Ishikawa (cell line): Measurements from ENCODE around the gene SLC7A11.

Experiments
- CEBPB ChIP-seq: IDR thresholded peaks from 2 replicates; pipeline ENCODE4 v1.6.1; 2012
- CREB1 ChIP-seq: IDR thresholded peaks from 2 replicates; pipeline ENCODE4 v1.6.1; 2012; ENCODE audit warnings: low read depth
- EGR1 ChIP-seq: IDR thresholded peaks from 2 replicates; pipeline ENCODE4 v1.6.1; 2012
- EP300 ChIP-seq: IDR thresholded peaks from 2 replicates; pipeline ENCODE4 v1.6.1; 2012; ENCODE audit warnings: borderline replicate concordance
- FOXM1 ChIP-seq: IDR thresholded peaks from 2 replicates; pipeline ENCODE4 v1.6.1; 2012; ENCODE audit warnings: low read depth, borderline replicate concordance
- NFIC ChIP-seq: IDR thresholded peaks from 2 replicates; pipeline ENCODE4 v1.6.1; 2012
- RAD21 ChIP-seq: IDR thresholded peaks from 2 replicates; pipeline ENCODE4 v1.6.1; 2012; ENCODE audit warnings: low read depth
- TAF1 ChIP-seq: IDR thresholded peaks from 2 replicates; pipeline ENCODE4 v1.6.1; 2012; ENCODE audit warnings: low read depth, mild to moderate bottlenecking
- TCF12 ChIP-seq: IDR thresholded peaks from 2 replicates; pipeline ENCODE4 v1.6.1; 2012; ENCODE audit warnings: low read depth
- TEAD4 ChIP-seq: IDR thresholded peaks from 2 replicates; pipeline ENCODE4 v1.6.1; 2012
- YY1 ChIP-seq: IDR thresholded peaks from 2 replicates; pipeline ENCODE4 v1.6.1; 2012; ENCODE audit warnings: low read depth
- ZBTB7A ChIP-seq: IDR thresholded peaks from 2 replicates; pipeline ENCODE4 v1.6.1; 2012; ENCODE audit warnings: low read depth
- TF ChIP-seq, protein P1 (sequence below): IDR thresholded peaks from 2 replicates; pipeline ENCODE4 v1.6.1; 2012; ENCODE audit warnings: low read depth, mild to moderate bottlenecking
- TF ChIP-seq, protein P2 (sequence below): IDR thresholded peaks from 2 replicates; pipeline ENCODE4 v1.6.1; 2012
- TF ChIP-seq, protein P3 (sequence below): IDR thresholded peaks from 2 replicates; pipeline ENCODE4 v1.6.1; 2012

SLC7A11 gene

DNA sequence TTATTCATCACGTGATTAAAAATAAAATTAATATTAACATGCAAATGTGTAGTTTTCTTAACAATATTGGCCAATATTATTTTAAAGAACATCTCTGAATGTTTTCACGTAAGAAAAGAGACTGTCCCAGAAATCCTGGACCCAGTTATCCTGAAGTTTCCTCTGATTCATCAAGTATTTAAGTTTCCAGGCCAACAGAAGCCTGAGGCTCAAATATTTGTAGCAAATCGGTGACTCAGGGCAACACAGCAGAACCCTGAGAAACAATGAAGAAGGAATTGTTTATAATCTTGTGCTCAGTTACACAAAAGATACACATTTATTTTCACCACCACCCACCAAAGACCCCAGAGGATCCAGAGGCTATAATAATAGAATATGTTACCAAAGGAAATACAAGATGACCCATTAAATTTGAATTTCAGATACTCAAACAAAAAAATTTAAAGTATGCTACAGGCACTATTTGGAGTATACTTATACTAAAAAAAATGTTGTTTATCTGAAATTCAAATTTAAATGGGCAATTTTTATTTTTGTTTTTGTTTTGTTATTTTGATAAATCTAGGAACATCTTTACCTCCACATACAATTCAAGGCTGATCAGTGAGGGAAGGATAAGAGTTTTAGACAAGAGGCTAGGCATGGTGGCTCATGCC lies 33.9 kb upstream of the SLC7A11 start:
- no peak for TF ChIP-seq EP300

DNA sequence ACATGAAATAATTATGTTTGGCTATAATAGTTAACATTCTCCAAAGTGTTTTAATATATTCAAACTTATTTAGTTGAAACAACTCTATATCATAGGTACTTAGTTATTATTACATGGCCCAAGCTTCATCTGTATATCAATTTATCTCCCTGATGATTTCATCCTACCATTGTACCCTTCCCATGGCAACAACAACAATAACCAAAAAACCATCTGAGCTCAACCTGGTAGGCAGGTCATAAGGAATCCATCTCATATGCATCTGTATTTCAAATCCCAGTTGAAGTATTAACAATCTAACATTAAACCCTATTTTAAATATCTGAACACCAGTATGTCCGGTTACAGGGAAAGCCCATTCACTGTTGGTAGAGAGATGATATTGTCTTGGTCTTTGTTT lies 33.1 kb upstream of the SLC7A11 start:
- TF ChIP-seq ZBTB7A (no peak), NFIC (no peak), YY1 (no peak), CEBPB (no peak), EP300 (no peak), TAF1 (no peak), EGR1 (no peak), FOXM1 (no peak), RAD21 (no peak)
- TF ChIP-seq, protein P1, sequence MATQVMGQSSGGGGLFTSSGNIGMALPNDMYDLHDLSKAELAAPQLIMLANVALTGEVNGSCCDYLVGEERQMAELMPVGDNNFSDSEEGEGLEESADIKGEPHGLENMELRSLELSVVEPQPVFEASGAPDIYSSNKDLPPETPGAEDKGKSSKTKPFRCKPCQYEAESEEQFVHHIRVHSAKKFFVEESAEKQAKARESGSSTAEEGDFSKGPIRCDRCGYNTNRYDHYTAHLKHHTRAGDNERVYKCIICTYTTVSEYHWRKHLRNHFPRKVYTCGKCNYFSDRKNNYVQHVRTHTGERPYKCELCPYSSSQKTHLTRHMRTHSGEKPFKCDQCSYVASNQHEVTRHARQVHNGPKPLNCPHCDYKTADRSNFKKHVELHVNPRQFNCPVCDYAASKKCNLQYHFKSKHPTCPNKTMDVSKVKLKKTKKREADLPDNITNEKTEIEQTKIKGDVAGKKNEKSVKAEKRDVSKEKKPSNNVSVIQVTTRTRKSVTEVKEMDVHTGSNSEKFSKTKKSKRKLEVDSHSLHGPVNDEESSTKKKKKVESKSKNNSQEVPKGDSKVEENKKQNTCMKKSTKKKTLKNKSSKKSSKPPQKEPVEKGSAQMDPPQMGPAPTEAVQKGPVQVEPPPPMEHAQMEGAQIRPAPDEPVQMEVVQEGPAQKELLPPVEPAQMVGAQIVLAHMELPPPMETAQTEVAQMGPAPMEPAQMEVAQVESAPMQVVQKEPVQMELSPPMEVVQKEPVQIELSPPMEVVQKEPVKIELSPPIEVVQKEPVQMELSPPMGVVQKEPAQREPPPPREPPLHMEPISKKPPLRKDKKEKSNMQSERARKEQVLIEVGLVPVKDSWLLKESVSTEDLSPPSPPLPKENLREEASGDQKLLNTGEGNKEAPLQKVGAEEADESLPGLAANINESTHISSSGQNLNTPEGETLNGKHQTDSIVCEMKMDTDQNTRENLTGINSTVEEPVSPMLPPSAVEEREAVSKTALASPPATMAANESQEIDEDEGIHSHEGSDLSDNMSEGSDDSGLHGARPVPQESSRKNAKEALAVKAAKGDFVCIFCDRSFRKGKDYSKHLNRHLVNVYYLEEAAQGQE, result no peak
- TF ChIP-seq, protein P2, sequence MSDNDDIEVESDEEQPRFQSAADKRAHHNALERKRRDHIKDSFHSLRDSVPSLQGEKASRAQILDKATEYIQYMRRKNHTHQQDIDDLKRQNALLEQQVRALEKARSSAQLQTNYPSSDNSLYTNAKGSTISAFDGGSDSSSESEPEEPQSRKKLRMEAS, result no peak
- TF ChIP-seq, protein P3, sequence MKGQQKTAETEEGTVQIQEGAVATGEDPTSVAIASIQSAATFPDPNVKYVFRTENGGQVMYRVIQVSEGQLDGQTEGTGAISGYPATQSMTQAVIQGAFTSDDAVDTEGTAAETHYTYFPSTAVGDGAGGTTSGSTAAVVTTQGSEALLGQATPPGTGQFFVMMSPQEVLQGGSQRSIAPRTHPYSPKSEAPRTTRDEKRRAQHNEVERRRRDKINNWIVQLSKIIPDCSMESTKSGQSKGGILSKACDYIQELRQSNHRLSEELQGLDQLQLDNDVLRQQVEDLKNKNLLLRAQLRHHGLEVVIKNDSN, result no peak

DNA sequence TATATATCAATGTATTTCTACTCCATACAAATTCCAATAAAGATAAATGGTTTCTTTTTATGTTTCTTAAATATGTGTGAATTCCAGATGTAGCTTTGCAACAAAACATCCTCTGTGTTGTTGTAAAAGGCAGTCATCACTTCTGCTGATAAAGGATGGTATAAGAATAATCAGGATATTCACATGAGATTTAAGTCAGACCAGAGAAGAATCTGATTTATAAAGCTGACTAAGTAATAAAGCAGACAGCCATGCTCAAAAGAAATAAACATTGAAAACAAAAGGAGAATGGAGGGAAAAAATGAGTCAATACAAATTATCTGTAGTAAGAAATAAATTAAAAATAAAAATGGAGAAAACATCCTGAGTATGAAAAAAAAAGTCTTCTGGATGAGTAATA lies 27.0 kb upstream of the SLC7A11 start:
- TF ChIP-seq, protein P1, result no peak
- TF ChIP-seq NFIC (no peak), TEAD4 (no peak), TCF12 (no peak), RAD21 (no peak), CEBPB (no peak), EP300 (no peak), CREB1 (no peak), TAF1 (no peak), ZBTB7A (no peak), EGR1 (no peak), FOXM1 (no peak), YY1 (no peak)
- TF ChIP-seq, protein P2, result no peak
- TF ChIP-seq, protein P3, result no peak

DNA sequence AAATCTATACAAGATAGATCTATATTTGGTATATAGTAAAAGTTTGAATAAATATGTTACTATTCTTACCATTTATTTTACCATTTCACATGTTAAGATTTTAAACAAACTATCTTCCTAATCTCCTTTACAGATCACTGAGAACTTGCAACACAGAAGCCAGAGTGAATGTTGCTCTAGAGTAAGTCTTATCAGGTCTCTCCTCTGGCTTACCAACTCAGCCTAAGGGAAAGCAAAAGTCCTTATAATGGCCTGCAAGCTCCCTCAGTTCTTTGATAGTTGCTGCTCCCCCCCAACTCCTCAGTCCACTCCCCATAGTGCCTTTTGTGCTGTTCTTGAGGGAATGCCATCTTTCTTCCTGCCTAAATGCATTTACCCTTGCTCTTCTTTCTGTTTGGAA lies 25.7 kb upstream of the SLC7A11 start:
- TF ChIP-seq, protein P1, result no peak
- TF ChIP-seq TEAD4 (no peak), FOXM1 (no peak), CREB1 (no peak), CEBPB (no peak), TCF12 (no peak), NFIC (no peak), TAF1 (no peak)
- TF ChIP-seq, protein P2, result no peak

DNA sequence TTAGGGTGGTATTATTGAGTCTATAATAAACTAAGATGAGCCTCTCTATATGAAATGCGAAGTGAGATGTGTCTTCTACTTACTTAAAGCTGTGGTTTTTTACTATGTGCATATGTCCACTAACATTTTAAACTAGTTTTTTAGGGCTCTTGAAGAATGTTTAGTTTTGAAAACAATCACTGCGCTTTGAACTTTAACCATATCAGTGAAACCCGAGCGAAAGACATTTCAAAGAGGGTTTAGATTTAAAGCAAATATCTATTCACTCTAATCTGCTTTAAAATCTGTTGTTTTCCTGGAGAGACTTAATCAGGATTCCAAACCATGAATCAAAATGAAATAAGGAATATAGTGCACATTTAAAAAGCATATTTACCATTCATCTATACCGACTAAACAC lies 24.8 kb upstream of the SLC7A11 start:
- TF ChIP-seq, protein P1, result no peak
- no peak for TF ChIP-seq ZBTB7A
- no peak for TF ChIP-seq YY1
- no peak for TF ChIP-seq TEAD4
- TF ChIP-seq, protein P3, result no peak
- no peak for TF ChIP-seq EGR1
- TF ChIP-seq, protein P2, result no peak
- no peak for TF ChIP-seq CEBPB
- no peak for TF ChIP-seq FOXM1
- no peak for TF ChIP-seq NFIC
- no peak for TF ChIP-seq CREB1
- TF ChIP-seq RAD21, result no peak
- TF ChIP-seq TAF1, result no peak
- no peak for TF ChIP-seq EP300
- no peak for TF ChIP-seq TCF12
